Heart left ventricle (tissue), 16 donors: ENCODE results near the gene JAK3. TPM values are rescaled to one million over a fixed set of nuclear protein-coding genes. Genes with fewer than 3 reads are reported as not detected.

Experiments used
- ATAC-seq, 4 donors: fragments of 200-7000 bp; cut with Tn5 transposase; one replicate each; pipeline ENCODE4 v1.9.1; 2020 to 2022; ENCODE audit warnings: moderate library complexity in 4 of 4, mild to moderate bottlenecking in 3 of 4, moderate number of reproducible peaks in 1 of 4
- DNase-seq, 5 donors: peaks; one replicate each; pipeline ENCODE4 v3.0.0-alpha.2; 2020
- H3K27ac ChIP-seq, 12 donors: fragments of 200-600 bp; sonication (generic) in 4 of 12; one replicate each; pipeline versions ENCODE4 v1.5.0 to v1.8.0; 2016 to 2022; ENCODE audit warnings: mild to moderate bottlenecking in 2 of 12
- H3K27me3 ChIP-seq, 9 donors: fragments of 200-600 bp; sonication (generic) in 2 of 9; one replicate each; pipeline versions ENCODE4 v1.5.1 to v1.8.0; 2016 to 2022; ENCODE audit warnings: mild to moderate bottlenecking in 3 of 9
- H3K36me3 ChIP-seq, 9 donors: fragments of 200-600 bp; sonication (generic) in 2 of 9; one replicate each; pipeline versions ENCODE4 v1.5.0 to v1.8.0; 2018 to 2022; ENCODE audit warnings: mild to moderate bottlenecking in 2 of 9
- H3K4me1 ChIP-seq, 12 donors: fragments of 200-600 bp; sonication (generic) in 4 of 12; one replicate each; pipeline versions ENCODE4 v1.5.0 to v1.8.0; 2016 to 2022; ENCODE audit warnings: mild to moderate bottlenecking in 3 of 12
- H3K4me3 ChIP-seq, 12 donors: fragments of 200-600 bp; sonication (generic) in 4 of 12; one replicate each; pipeline versions ENCODE4 v1.5.0 to v1.8.0; 2017 to 2022; ENCODE audit warnings: mild to moderate bottlenecking in 9 of 12, moderate library complexity in 4 of 12
- H3K9me3 ChIP-seq, 12 donors: fragments of 200-600 bp; sonication (generic) in 4 of 12; one replicate each; pipeline versions ENCODE4 v1.5.0 to v1.8.0; 2016 to 2022; ENCODE audit warnings: mild to moderate bottlenecking in 1 of 12
- POLR2A ChIP-seq, 2 donors: fragments of 450-650 bp; IDR thresholded peaks; one replicate each; pipeline ENCODE4 v1.6.1; 2017; ENCODE audit warnings: antibody characterized with exemption in 2 of 2, mild to moderate bottlenecking in 2 of 2, moderate library complexity in 2 of 2
- WGBS, 4 donors: extraction: QIAGEN DNeasy Blood & Tissue Kit in 2 of 4; methylation state at CpG; one replicate each; pipeline versions ENCODE4 v1.1.5 to v1.1.7; 2013 to 2018; 5-methylcytosine and 5-hydroxymethylcytosine counted together
- intact Hi-C, 10 donors: fragments of 100-400 bp; cut with DNase I; formaldehyde crosslinking; loops; one replicate each; pipeline versions ENCODE4 v1.11.1 to v1.14.2; 2022
- polyA plus RNA-seq, 2 donors: library from polyadenylated mRNA; stranded (reverse); fragments of 200-250 nt; gene quantifications; one replicate each; pipeline ENCODE4 v1.2.3, GENCODE V29; 2013
- total RNA-seq, 9 donors: library from RNA; depleted of rRNA in 2 of 9; stranded (reverse); fragments of >200 nt in 2 of 9; fragmentation: NEBNext Ultra II Directional in 3 of 9; extraction: Animal tissue kit (Norgen Biotek cat#: 25700) in 3 of 9; gene quantifications; one replicate each; pipeline versions ENCODE4 v1.1.0 to v1.2.4, GENCODE V29; 2016 to 2023
- TF ChIP-seq, protein P1 (sequence below), 12 donors: fragments of 200-600 bp; sonication (generic) in 4 of 12; IDR thresholded peaks; one replicate each; pipeline versions ENCODE4 v1.5.0 to v1.8.0; 2018 to 2022; ENCODE audit warnings: antibody characterized with exemption in 12 of 12, mild to moderate bottlenecking in 5 of 12
- donor health status: ischemic (EF 13 %, LVEDD 7.1; RV severe dilation, severe dysfunction).
- donor health status: healthy with polysubstance abuse.
- donor health status: DM: no; HTN: yes; CAD: no.
- donor health status: DM: no; HTN: no; CAD: no.
- donor health status: ischemic (EF 25% LVEDD 6.9; RV normal size, moderate dysfunction).
- donor health status: ischemic (EF 25% LVEDD 5.7; RV mildly dilated, moderate dysfunction).
- donor health status: healthy.
- donor health status: DM: yes; HTN: yes; CAD: no.
- donor health status: ischemic (EF 35%, LVEDD 5.7; RV mildly dilated, moderate dysfunction).
- donor health status: nonischemic (EF 11% LVEDD 7.7; RV severe dilation, severe dysfunction).
- donor health status: DM: yes; HTN: yes; CAD: no.
- donor health status: PGD.
- donor health status: ischemic (EF 29% LVEDD 5.4; RV normal size, mild dysfunction).
- donor health status: nonischemic (EF 23%, LVEDD 6.1; RV moderate dilation, normal function).

JAK3 gene
- total and polyA plus RNA-seq, 11 donors, result 0.77 to 29.2 (median 1.8) TPM

DNA sequence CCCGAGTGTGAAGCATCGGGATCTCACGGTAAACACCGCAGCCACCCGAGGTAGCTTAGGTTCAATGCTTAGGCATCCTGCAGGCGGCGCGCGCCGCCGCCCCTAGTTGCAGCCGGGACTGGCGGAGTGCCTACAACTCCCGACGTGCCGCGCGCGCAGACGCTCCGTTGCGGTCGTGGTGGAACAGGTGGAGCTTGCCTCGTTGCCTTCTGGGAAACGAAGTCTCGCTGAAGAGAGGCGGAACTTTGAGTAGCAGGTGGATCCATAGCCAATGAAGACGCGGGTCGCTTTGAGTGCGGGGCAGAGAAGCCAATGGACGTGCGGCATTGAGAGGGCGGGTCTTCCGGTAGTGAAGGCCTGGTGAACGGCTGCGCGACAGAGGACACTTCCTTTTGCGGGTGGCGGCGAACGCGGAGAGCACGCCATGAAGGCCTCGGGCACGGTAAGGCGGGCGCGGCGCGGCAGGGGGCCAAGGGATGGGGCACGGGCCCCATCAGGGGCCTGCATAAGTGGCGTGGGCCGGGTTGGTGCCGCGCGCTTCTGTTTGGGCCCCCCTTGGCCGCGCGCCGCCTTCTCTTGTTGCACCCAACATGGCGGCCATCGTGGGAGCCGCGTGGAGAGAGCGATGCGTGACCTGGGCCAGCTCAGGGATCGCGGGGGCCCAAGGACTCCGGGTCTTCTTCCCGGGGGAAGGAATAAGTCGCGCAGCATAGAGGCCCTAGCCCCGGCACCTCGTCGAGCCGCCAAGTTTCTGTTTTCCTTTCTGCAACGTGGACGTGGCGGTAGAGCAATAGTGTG is 11.9 kb upstream of the JAK3 start, which contains the start of gene RPL18A:
Gene RPL18A (plus strand): TSS at position 378 of the 798 bp plus-strand sequence. CDS start 47 bp downstream, at position 425.
- 0 to 1% (median 0%) methylated on average over 34 to 80 of the region's 80 CpGs for WGBS, 4 donors
- peaks cover 5 to 40% (median 17%) of the 10 kb centered on the region in 12 donors for H3K4me1 ChIP-seq
- H3K36me3 ChIP-seq, result peaks cover 0 to 40% (median 34%) of the 10 kb centered on the region in 9 donors
- no peaks in the 10 kb centered on the region for H3K9me3 ChIP-seq
- peak within 1 kb of the TSS; percentile 41 to 96 (median 88) for H3K27ac ChIP-seq
- DNase-seq (peak; percentile 99), ATAC-seq (peak; percentile 96 to 98 (median 97))
- peak within 1 kb of the TSS; percentile 68 to 100 (median 88) for H3K4me3 ChIP-seq
- no peaks in the 10 kb centered on the region for H3K27me3 ChIP-seq
- intact Hi-C loops, result loop anchor here (1.0 to 10.0 kb wide), 14 partner anchors 68 to 515 kb away; partner anchors contain the start of genes CCDC124 (in 4 of the 10), TMEM221 (in 2 of the 10) and MAP1S (in 1 of the 10)
- TF ChIP-seq, protein P1, sequence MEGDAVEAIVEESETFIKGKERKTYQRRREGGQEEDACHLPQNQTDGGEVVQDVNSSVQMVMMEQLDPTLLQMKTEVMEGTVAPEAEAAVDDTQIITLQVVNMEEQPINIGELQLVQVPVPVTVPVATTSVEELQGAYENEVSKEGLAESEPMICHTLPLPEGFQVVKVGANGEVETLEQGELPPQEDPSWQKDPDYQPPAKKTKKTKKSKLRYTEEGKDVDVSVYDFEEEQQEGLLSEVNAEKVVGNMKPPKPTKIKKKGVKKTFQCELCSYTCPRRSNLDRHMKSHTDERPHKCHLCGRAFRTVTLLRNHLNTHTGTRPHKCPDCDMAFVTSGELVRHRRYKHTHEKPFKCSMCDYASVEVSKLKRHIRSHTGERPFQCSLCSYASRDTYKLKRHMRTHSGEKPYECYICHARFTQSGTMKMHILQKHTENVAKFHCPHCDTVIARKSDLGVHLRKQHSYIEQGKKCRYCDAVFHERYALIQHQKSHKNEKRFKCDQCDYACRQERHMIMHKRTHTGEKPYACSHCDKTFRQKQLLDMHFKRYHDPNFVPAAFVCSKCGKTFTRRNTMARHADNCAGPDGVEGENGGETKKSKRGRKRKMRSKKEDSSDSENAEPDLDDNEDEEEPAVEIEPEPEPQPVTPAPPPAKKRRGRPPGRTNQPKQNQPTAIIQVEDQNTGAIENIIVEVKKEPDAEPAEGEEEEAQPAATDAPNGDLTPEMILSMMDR (IDR thresholded peaks at IDR 0.05), result peak; percentile 57 to 90 (median 84)
- peak; percentile 69 to 97 for TF ChIP-seq POLR2A (IDR thresholded peaks at IDR 0.05)

DNA sequence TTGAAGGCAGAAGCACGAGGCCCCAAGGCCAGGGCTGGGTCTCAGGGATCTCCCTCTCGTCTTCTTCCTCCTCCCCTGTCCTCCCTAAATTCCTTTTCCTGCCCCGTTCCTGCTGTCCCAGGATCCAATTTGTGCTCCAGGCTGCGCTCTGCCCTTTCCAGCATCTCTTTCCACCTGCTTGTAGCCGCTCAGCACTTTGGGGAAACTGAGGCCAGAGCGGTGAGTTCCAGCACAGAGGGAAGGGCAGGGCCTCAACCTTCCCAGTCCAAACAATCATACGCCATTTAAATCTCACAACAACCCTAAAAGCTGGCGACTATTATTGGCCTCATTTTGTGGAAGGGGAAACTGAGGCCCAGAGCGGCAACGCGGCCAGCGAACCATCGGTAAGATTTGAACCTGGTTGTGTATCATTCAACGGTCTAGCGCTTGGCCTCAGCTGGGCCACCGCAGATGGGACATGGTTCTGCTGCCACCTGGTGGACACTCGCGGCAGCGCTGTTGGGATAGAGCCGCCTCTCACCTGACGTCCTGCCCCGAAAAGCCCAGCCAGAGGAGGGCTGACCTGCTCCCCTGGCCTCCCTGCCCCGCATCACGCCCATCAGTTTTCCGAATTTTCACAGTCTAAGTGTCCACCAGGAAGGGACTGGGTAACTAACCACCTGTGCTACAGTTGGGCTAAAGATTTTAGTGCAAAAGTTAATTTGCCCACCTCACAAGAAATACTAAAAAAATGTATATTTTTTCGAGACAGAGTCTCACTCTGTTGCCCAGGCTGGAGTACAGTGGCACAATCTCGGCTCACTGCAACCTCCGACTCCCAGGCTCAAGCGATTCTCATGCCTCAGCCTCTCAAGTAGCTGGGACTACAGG is 7.7 kb upstream of the JAK3 start:
- TF ChIP-seq, protein P1 (IDR thresholded peaks at IDR 0.05), result peak; percentile 93 to 99 (median 96)
- no peak for TF ChIP-seq POLR2A (IDR thresholded peaks at IDR 0.05)
- intact Hi-C loops, result loop anchor here (1.0 to 10.0 kb wide), 13 partner anchors 71 to 511 kb away; partner anchors contain the start of genes TMEM221 (in 2 of the 10), CCDC124 (in 1 of the 10) and MAP1S (in 1 of the 10)

DNA sequence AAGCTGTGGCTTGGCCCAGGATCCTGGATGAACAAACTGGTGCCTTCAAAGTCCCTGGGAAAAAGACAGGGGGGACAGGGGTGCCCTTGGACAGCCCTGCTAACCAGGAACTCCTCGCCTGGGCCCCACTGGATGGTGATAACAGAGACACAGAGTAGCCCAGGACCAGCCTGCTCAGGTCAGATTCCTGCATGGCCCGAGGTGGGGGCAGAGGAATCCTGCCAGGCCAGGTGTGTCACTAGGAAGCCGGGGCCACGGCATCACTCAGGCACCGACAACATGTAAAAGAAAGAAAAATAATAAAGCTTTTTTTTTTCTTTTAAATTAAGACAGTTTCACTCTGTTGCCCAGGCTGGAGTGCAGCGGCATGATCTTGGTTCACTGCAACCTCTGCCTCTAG is 6.3 kb upstream of the JAK3 start:
- Histone ChIP-seq H3K4me1 (peaks cover 0 to 34% (median under 1%) of the 10 kb centered on the region in 12 donors), H3K27me3 (no peaks in the 10 kb centered on the region), H3K27ac (no peak overlapping the region), H3K4me3 (no peak overlapping the region), H3K36me3 (no peaks in the 10 kb centered on the region), H3K9me3 (no peaks in the 10 kb centered on the region)
- DNase-seq (no peak), ATAC-seq (no peak)
- no peak for TF ChIP-seq POLR2A (IDR thresholded peaks at IDR 0.05)
- TF ChIP-seq, protein P1 (IDR thresholded peaks at IDR 0.05), result no peak
- intact Hi-C loops, result loop anchor here (2.0 to 10.0 kb wide), 7 partner anchors 69 to 509 kb away; partner anchors contain the start of gene TMEM221 (in 2 of the 10)
- 79 to 91% (median 84%) methylated on average over 6 of the region's 6 CpGs for WGBS, 4 donors

More for the DNA sequence above, 7.7 kb upstream of the JAK3 start:
- Histone ChIP-seq H3K27ac (no peak overlapping the region), H3K9me3 (no peaks in the 10 kb centered on the region), H3K27me3 (no peaks in the 10 kb centered on the region), H3K4me1 (peaks cover under 1 to 25% (median 3%) of the 10 kb centered on the region in 12 donors), H3K4me3 (no peak overlapping the region), H3K36me3 (no peaks in the 10 kb centered on the region)
- DNase-seq (peak; percentile 78 to 94 (median 85)), ATAC-seq (peak in 3 of 4 donors; percentile 41 to 53 (median 48))
- 11 to 15% (median 13%) methylated on average over 26 to 29 of the region's 29 CpGs for WGBS, 4 donors
